Fibroblast of pulmonary artery (primary cell): Measurements from ENCODE around the gene ARID1B.
A peak's percentile ranks its signal among the peaks of the same experiment; 100 is the strongest.

Experiments
- DNase-seq: peaks from one replicate; pipeline ENCODE4 v3.0.0-alpha.2; 2010; ENCODE audit warnings: low read depth
- H3K4me3 ChIP-seq: replicated peaks from 2 replicates; pipeline ENCODE4 v1.5.1; 2011; ENCODE audit warnings: low read depth, mild to moderate bottlenecking, control low read depth, low read length, moderate library complexity
- TF ChIP-seq, protein P1 (sequence below): IDR thresholded peaks from 2 replicates; pipeline ENCODE4 v1.5.1; 2011; ENCODE audit warnings: mild to moderate bottlenecking, control low read depth, low read length, inconsistent platforms; ENCODE audit errors: missing control alignments

Gene ARID1B

DNA sequence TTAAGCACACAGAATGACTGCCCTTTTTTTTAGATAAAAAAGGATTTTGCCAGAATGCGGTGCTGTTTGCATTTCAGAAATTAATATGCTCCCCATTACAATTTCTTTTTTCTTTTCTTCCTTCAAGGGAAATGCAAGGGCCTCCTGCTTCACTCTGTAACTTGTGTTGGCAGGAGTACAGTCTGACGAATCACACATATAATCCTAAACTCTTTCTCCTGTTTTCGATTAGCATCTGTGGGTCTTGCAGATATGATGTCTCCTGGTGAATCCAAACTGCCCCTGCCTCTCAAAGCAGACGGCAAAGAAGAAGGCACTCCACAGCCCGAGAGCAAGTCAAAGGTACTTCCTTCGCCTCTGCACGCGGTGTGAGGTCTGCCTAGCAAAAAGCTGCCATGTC is 396.6 kb downstream of the ARID1B start:
- no peak overlapping the region for H3K4me3 ChIP-seq
- DNase-seq = no peak
- TF ChIP-seq, protein P1, sequence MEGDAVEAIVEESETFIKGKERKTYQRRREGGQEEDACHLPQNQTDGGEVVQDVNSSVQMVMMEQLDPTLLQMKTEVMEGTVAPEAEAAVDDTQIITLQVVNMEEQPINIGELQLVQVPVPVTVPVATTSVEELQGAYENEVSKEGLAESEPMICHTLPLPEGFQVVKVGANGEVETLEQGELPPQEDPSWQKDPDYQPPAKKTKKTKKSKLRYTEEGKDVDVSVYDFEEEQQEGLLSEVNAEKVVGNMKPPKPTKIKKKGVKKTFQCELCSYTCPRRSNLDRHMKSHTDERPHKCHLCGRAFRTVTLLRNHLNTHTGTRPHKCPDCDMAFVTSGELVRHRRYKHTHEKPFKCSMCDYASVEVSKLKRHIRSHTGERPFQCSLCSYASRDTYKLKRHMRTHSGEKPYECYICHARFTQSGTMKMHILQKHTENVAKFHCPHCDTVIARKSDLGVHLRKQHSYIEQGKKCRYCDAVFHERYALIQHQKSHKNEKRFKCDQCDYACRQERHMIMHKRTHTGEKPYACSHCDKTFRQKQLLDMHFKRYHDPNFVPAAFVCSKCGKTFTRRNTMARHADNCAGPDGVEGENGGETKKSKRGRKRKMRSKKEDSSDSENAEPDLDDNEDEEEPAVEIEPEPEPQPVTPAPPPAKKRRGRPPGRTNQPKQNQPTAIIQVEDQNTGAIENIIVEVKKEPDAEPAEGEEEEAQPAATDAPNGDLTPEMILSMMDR = no peak

DNA sequence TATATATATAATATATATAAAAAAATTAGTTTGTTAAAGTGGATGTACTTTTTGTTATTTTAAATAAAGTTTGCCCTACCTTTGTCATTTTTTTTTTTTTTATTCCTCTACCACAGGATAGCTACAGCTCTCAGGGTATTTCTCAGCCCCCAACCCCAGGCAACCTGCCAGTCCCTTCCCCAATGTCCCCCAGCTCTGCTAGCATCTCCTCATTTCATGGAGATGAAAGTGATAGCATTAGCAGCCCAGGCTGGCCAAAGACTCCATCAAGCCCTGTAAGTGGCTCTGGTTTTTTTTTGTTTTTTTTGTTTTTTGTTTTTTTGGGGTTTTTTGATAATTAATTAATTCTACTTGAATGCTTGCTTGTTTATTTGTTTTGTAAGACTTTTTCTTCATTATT is 397.6 kb downstream of the ARID1B start:
- DNase-seq = no peak
- no peak overlapping the region for H3K4me3 ChIP-seq
- TF ChIP-seq, protein P1 = no peak

DNA sequence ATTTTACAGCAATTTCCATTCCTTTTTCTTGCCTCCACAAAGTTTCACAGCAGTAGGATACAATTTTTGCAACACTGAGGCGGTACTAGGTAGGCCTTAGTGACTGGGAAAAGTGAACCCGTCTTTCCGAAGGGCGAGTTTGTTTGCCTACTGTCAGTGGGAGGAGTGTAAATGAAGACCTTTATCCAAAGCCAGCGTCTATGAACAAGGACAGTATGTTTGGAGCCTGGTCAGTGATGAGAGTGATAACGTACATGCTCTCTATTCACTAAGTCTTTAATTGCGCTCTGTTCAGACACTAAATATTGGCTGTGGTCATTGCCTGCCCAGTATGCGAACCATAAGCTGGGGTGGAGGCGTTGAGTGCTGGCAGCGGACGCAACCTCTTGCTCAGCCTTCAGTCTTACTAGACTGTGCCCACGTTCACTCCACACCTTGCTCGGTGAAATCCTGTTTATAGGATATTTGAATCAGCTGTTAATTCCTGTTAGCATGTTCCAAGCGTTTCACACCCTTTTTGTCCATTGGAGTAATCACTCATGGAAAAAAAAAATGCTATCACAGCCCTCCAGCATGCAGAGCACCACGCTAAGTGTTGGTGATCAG is 400.7 kb downstream of the ARID1B start:
- DNase-seq = no peak
- TF ChIP-seq, protein P1 = no peak
- H3K4me3 ChIP-seq = no peak overlapping the region

DNA sequence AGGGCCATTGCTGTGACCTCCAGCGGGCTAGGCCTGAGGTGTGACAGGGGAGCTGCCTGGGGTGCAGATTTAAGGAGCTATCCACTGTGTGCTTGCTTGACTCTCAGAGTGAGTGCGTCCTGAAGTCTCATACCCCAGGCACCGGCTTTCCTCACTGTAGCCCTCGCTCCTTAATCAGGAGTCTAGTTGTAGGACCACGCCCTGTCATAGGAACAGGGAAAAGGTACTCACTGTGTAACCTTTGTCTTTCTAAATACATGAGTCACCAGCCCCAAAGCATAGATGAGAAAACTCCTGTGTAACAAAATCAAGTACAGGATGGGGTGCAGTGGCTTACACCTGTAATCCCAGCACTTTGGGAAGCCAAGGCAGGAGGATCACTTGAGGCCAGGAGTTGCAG is 404.5 kb downstream of the ARID1B start:
- TF ChIP-seq, protein P1 = no peak
- no peak for DNase-seq
- no peak overlapping the region for H3K4me3 ChIP-seq

DNA sequence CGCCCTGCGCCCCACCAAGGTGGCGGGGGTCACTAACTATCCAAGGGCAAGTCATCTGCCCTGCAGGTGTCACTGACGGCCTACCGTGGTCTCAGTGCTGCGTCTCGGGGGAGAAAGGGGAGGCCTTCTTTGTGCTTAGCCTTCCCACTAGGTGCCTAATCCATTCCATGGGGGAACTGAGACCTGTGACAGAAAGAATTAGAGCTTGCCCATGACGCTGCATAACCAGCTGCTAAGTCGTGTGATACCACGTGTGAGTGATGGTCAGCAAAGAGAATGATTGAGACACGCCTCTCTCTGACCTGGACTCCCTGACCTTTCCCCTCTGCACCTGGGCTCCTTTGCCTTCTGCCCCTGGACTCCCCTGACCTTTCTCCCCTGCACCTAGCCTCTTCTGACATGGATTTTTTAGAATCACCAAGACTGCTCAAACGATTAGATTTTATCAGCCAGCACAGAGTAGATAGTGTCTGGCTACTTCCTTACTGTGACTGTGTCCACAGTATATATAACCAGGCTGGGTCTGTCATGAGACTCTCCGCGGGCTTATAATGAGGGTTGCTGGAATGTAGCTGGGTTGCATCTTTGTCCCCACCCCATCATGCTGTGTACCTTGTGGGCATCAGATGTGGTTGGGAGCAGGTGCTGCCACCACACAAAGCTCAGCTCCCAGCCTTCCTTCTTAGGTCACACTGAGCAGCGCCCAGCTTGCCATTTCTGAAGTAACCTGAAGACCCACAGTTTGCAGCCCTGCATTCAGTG is 405.5 kb downstream of the ARID1B start:
- no peak for DNase-seq
- H3K4me3 ChIP-seq = no peak overlapping the region
- TF ChIP-seq, protein P1 = no peak

DNA sequence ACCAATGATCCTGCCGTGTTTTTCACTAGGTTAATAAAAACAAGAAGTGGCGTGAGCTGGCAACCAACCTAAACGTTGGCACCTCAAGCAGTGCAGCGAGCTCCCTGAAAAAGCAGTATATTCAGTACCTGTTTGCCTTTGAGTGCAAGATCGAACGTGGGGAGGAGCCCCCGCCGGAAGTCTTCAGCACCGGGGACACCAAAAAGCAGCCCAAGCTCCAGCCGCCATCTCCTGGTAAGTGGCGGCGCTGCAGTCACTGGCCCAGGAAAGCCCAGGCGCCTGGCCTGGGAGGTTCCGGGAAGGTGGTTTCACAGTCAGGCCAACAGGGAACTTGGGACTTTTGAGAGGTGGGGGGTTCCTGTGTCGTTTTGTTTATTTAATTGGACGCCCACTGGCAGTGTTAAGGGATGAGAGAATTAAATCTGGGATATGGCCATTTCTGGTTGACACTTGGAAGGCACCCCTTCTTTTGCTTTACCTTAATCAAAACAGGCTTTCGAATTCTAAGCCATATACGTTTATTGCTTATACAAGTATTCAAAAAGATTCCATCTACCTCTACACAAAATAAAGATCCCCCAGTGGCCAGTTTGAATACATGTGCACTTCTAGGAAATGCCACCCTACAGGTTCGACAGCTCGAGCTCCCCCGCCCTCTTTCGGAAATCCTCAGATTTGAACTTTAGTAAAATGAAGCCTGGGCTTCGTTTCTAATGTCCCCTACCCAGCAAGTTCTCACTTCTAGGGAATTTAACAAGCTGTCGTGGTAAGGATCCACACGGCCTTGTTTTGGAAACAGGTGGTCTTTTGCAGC is 407.2 kb downstream of the ARID1B start:
- TF ChIP-seq, protein P1 = peak; percentile 94
- peak; percentile 67 for DNase-seq
- no peak overlapping the region for H3K4me3 ChIP-seq
